NCI-H748 (cell line): ENCODE data around the gene MINDY4.
"Not testable (repeated sequence)": the region's sequence is repeated elsewhere in the genome, so short reads cannot be mapped to it uniquely, and the experiment has no call there.

Experiments
- DNase-seq: peaks from one replicate; lab custom pipeline; 2025; ENCODE audit not compliant: unreplicated experiment; lab: John Stamatoyannopoulos, UW

Gene MINDY4

DNA sequence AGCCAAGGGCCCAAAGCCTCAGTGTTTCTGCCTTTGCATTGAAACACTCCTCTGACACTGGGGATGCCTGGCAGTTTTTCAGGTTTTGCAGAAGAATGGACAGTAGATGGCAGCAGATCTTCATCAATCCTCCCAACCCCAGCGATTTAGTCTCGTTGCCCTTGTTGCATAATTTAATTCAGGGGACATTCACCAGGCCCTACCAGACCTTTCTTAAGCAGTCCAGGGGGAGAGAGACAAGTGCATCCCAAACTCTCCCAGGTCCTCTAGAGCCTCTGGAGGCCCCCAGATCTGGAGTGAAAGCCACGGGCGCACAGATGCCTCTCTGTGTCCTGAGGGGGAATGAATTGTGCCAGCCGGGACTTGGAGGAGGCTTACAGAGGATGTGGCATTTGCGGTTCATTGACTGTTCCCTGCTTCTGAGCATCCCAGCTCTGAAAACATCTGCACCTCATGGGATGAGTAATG, 29.6 kb downstream of the MINDY4 start:
- peak; percentile 54 for DNase-seq

DNA sequence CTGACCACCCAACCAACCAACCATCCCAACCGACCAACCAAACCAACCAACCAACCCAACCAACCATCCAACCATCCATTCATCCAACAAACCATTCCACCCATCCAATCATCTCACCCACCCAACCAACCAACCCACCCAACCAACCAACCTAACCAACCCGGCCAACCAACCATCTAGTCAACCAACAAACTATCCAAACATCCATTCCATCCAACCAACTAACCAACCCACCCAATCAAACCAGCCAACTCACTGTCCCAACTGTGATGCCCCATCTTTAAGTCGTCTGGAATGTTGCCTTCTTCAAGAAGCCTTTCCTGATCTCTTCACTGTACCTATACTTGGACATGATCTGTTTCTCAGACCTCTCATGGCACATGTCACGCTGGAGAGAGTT, 31.6 kb downstream of the MINDY4 start:
- DNase-seq, result no peak

DNA sequence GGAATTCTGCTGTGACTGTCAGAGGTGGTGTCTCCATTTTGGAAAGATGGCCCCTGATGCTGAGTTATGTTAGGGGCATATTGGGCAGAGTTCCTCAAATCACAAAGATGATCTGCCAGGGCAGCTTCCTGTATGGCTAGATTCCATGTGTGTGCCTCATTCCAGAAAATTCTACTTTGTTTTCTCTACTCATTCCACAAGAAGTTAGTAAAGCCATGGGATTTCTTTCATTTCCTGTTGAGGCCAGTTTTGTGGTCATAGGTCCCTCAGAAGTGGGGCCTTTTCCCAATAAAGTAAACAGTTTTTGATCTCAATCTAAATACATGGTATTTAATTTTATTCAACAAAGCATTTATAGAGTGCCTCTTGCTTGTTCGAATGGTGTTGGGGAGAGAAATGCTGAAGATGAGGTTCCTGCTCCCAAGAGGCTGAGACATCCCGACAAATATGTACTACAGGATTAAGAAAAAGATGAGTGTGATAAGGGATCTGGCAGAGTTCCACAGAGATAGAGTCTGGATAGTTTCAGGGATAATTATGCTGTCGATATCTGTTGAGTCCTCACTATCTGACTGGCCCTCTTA, 33.0 kb downstream of the MINDY4 start:
- no peak for DNase-seq

DNA sequence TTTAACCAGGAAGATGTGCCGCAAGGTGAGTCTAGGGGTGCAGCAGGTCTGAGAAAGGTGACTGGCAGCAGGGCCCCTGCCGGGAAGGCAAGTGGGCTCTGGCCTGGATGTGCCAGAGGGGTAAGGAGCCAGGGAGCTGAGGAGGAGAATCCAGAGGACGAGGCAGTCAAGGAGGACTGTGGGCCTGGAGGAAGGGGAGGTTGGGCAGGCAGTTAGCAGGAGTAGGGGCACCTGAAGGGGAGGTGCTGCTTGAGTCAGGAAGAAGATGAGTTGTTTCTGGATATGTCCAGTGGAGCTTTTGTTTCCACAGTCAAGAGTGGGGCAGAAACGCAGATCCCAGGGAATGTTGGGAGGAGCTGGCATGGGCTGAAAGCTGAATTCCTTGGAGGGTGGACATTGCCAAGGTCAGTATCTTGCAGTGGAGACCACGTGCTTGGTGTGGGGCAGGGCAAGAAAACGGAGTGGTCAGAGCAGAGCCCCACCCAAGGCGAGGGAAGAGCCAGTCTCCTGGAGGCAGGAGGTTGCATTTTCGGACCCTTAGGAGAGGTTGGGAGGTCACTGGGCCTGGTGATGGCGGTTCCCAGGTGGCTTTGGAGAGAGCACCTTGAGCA, 34.0 kb downstream of the MINDY4 start:
- no peak for DNase-seq

DNA sequence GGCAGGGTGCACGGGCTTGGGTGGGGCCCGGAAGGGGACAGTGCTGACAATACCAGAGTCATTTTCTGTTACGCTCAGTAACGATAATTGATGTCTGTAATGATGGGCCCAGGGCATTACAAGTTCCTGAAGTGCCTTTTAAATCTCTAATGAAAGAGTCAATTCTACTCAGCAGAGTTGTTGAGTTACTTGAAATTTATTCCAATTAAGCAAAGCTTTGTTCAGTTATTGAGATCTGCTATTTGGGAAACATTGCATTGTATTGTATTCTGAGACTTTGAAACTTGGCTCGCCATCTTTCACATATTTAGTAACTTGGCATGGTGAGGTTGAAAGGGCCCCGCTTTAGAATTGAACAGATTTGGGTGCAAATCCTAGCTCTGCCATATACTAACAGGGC, 34.7 kb downstream of the MINDY4 start:
- peak; percentile 19 for DNase-seq

DNA sequence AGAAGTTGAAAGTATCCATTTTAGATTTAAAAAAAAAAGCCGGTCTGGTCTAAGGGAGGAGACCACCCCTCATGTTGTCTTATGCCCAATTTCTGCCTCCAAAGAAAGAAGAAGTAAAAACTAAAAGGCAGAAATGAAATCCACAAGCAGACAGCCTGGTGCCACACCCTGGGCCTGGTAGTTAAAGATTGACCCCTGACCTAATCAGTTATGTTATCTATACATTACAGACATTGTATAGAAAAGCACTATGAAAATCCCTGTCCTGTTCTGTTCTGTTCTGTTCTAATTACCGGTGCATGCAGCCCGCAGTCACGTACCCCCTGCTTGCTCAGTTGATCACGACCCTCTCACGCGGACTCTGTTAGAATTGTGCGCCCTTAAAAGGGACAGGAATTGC, 36.3 kb downstream of the MINDY4 start:
- not testable (repeated sequence) for DNase-seq

DNA sequence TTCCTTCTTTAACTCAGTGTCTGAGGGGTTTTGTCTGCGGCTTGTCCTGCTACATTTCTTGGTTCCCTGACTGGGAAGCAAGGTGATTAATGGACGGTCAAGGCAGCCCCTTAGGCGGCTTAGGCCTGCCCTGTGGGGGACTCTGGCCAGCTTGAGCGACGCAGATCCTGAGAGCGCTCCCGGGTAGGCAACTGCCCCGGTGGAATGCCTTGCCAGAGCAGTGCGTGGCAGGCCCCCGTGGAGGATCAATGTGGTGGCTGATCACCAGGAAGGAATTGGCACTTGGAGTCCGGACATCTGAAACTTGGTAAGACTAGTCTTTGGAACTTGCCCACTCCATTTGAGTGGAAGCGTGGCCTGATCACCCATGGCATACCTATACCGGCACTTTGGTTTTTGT, 36.7 kb downstream of the MINDY4 start:
- not testable (repeated sequence) for DNase-seq

DNA sequence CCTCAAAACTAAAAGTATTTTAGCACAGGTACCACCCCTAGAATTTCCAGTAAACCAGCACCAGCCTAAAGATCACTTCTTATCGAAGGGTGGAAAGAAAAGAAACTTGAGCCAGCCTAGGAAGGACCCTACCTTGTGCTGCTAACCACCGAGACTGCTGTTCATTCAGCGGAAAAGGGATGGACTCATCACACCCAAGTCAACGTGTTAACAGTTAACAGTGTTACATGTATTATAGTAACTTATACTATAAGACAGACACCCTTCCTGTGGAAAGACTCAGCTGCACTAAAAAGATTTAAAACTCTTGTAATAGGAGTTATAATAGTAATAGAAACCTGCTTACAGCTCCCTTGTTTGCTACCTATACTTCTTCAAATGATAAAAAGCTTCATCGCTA, 39.8 kb downstream of the MINDY4 start:
- no peak for DNase-seq

DNA sequence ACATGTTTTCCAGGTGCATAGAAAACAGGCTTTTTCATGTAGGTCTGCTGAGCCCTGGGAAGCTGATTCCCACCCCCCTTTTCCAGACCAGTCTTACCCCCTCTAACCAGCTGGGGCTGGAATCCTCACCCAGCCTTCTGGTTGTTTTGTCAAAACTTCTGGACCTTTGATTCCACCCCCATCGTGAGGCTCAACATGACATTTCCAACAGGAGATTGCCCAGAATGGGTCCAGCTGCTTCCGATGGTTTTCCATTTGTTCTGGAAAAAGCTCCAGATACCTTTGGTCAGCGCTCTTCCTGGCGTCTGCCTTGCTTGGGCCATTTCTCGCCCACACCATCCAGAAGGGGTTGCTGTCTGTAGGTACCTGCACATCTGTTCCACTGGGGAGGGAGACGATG, 41.5 kb downstream of the MINDY4 start:
- no peak for DNase-seq

DNA sequence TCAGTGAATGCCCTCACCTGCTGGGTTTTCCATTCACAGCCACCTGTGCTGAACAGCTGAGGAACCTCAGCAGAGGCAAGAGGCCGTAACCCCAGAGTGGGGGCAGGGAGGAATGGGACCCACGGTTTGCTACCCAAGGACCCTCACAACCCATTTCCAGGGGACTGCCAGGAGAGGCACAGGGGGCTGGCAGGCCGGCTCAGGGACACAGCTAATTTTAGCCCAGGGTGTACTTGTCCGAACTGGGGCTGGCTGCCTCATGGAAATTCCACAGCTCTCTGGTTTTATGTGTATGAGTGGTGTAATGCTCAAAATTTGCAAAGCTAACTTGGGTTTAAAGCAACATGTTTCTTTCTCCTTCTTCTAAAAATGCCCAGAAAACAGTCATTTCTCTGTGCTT, 42.2 kb downstream of the MINDY4 start:
- DNase-seq, result no peak

DNA sequence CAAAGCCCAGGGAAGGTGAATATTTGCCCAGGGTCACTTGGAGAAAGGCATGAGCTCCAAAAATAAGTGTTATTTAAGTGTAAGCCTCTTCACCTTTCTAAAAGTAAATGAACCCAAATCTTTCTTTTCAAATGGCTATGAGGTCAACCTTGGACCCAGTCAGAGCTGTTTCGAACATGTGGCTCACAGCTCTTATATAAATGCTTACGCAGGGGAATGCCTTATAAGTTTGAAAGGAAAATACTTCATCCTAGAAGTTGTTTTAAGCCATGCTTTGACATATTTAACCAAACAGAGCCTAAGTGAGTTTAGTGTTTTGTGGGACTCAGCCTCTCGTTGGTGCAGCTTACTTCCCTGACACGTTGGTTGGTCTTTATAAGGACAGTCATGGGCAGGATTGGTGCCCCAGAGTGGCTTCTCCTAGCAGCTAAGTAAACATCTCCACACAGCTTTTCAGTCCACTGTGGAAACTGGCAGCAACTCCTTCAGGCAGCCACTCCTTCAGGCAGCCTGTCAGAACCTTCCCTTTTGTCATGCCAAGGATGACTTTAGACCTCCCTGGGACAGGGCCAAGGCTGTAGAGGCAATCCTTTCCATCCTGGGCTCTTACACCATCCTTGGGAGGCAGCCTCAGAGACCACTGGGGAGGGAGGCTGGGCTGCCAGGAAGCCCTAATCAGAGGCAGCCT, 43.6 kb downstream of the MINDY4 start:
- no peak for DNase-seq

DNA sequence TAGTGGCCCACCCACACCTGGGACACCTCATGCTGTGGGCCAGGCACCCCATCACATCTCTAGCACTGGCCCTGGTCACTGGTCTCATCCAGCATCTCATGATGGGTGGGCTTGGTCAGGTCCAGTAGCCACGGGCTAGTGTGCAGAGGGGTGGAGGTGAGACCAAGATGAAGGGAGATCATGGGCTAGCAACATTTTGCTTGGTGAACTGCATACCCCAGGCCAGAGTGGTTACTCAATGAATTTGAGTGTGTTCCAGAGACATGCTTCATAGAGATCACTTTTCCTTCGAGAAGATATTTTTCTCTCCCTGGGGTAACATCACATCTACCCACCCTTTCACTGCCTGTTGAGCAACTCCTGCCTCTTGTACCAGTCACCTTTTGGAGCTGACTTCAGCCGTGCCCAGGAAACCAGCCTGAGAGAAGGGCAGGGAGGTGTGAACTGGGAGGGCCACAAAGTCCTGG, 44.2 kb downstream of the MINDY4 start:
- DNase-seq, result no peak

DNA sequence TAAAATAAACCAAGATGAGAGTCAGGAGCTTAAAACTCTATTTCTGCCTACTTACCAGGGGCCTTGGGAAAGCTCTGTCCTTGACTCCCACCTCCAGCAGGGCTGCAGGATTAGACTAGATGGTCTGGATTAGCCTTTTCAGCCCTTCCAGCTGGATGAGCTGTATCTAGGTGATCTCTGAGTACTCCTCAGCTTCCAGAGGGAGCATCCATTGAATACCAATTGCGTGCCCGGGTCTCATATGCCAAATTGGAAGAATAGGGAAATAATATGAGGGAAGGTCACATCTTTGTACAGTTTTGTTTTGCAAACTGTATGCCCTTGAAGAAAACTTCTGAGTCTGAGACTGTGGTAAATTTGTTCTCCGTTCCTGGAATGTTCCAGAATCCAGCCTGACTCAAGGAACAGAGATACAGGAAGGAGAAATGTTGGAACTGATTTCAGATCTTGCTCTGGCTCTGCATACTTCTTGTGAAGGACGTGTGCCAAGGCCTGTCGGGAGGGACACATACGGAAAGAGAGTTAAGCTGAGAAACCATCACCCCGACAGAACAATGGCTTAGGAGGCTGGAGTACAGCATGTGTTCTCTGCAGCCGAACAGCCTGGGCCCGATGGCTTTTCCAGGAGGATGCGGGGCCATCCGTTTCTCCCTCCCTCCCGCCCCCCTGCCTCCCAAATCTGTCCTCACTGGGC, 44.9 kb downstream of the MINDY4 start:
- no peak for DNase-seq

DNA sequence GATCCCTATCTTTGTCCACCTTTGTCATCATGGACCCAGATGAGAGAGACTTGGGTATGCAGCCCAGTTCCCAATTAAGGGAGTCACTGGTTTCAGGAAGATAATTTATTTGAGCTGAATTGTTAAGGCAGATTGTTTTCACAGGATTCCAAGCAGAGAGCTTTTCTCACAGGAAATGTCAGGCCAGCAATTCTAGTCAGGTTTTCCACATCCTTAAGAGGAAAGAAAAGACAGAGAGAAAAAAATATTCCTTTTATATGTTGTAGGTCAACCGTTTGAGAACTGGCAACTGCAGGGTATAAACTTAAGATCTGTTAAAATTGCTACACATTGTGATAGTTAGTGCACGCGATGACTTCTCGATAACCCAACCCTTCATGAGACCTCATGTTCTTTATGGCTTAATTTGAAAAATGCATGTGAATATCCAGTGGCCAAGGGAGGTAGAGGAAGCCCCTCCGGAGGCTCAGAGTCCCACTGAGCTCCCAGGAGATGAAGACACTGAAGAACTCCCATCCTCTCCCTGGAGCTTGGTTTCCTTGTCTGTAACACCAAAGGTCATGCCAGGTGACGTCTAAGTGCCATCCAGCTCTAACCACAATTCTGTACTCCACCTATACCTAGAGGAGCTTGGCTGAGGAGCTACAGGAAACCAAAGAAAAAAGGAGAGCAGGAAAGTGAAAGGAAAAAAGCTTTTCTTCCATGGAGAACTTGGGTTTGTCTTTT, 45.6 kb downstream of the MINDY4 start:
- no peak for DNase-seq

DNA sequence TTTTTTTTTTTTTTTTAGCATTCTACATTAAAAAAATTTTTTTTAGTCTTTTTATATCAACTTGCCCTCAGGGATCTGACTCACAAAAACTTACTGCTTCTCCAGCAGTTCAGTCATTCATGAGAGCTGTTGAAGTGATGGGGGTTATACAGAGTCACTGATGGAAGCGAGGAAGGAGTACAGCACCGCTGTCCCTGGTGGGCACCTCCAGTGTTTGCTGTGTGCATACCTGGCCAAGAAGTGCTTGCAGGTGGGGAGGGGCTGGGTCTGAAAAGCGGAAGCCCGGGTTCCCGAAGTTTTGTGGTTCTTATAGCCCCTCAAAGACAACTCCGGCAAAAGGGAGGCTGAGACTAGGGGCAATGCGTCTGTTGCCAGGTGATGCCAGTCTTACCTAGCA, 46.2 kb downstream of the MINDY4 start:
- DNase-seq, result no peak

DNA sequence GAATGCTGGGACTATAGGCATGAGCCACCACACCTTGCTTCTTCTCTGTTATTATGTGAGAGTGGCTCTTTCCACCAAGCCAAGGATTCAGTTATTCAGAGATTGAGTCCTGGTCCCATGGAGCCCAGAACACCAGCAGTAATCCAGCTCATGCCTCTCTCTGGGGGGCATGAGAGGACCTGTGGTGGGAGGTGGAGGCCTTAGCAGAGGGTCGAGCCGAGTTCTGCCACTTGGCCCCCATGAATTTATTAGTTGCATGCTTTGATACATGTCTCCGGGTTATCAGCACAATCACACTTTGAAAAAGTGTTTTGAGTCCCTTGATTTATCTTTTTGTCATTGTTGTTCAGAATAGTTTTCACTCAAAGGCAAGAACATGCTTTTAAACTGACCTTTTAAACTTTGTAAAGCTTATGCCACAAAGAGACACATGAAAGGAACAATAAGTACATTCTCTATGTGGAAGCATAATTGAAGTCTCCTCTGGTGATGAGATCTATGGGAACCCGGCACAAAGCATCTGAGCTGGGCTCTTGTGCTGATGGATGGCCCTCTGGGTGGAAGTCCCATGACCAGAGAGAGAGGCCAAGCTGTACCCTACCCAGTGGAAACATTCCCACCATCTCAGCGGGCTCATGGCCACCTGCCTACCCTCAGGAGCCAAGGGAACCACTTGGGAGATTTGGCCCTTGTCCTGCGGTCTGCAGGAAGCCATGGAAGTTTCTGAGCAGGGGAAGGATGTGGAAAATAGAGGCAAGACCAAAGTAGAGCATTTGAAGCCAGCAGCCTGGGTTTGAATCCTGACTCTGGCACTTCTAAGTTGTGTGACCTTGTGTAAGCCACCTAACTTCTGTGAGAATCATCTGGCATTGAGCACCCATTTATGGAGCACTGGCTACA, 53.9 kb downstream of the MINDY4 start:
- no peak for DNase-seq

DNA sequence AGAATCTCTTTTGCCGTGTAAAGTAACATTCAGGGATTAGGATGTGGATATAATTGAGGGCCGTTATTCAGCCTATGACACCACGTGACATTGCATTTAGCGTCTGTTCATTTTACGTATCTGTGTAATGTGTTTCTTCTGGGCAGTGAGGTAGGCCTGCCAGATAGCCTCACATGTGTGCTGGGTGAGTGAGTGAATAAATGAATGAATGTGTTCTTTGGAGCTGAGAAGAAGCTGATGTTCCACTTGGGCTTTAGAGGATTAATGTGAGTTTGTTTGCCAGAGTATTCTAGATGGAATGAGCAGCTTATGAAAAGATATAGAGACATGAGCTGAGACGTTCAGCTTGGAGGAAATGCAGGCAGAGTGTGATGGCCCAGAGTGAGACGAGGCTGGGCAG, 55.0 kb downstream of the MINDY4 start:
- no peak for DNase-seq

DNA sequence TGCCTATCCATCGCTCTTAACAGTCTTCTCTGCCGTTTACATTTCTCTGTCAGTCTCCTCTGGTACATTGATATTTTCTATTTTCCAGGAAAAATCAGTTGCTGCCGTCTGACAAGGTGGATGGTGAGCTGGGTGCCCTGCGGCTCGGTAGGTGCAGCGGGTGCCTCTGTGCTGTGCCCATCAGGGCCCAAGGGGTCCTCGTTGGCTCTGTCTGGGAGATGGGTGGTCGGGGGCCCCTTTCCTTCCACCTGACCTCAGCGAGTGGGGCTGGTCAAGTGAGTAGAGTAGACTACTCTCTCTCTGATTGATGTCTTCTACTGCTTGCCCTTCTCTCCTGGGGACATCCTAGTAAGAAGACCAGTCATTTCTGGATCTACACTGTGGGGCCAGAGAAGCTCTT, 57.4 kb downstream of the MINDY4 start:
- no peak for DNase-seq

DNA sequence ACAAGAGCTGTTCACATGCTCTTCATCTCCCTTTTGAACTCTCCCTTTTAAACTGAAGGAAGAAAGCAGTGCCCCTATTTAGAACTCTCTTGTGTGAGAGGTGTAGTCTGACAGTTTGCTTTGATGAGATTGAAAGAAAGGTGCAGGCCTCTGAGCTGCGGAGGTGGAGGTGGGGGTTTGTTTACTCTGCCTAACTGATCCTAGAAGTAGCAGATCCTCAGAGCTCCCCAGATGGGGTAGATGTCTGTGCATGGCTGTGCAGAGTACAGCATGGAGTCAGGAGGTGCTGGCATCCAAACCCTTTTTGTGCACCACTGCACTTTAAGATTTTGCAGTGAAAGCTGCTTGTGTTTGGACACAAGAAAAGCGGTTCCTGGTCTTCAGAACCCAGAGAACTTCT, 58.3 kb downstream of the MINDY4 start:
- DNase-seq, result no peak

DNA sequence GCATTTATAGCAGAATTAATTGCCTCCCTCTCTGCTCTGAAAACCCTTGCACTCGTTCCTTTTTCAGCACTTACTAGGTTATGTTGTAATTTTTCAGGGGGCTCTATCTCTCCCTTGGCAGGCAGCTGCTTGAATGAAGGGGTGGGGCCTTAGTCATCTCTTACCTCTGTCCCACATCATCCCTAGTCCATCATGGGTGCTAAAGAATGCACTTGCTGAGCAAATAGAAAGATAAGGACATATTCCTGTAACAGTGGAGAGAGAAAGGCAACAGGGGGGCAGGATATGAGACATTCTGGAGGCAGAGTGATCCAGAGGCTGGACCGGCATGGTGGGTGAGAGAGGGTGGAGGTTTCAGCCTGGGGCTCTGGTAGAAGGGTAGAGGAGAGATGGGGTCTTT, 60.0 kb downstream of the MINDY4 start:
- no peak for DNase-seq
